Aorta (tissue), 5 donors: ENCODE results near the gene GPATCH4. TPM values are rescaled to one million over a fixed set of nuclear protein-coding genes. Genes with fewer than 3 reads are reported as not detected.
A peak's percentile ranks its signal among the peaks of the same experiment; 100 is the strongest.
"Not testable (repeated sequence)": the region's sequence is repeated elsewhere in the genome, so short reads cannot be mapped to it uniquely, and the experiment has no call there.

Experiments
- ATAC-seq: fragments of 200-7000 bp; cut with Tn5 transposase; one replicate; pipeline ENCODE4 v1.9.1; 2022; ENCODE audit warnings: moderate library complexity; ENCODE audit not compliant: low FRiP score
- DNase-seq, 2 donors: peaks; one replicate each; pipeline ENCODE4 v3.0.0-alpha.2; 2020
- H3K27ac ChIP-seq, 2 donors: one replicate each; pipeline ENCODE4 v1.5.1; 2013; ENCODE audit warnings: low read length in 2 of 2, mild to moderate bottlenecking in 2 of 2, moderate library complexity in 2 of 2, control low read depth in 1 of 2, inconsistent platforms in 1 of 2, low read depth in 1 of 2
- H3K27me3 ChIP-seq, 2 donors: one replicate each; pipeline ENCODE4 v1.6.1; 2013; ENCODE audit warnings: control low read depth in 1 of 2, low read length in 1 of 2, mild to moderate bottlenecking in 1 of 2, moderate library complexity in 1 of 2; ENCODE audit not compliant: insufficient read depth in 2 of 2, control insufficient read depth in 1 of 2
- H3K36me3 ChIP-seq, 2 donors: one replicate each; pipeline ENCODE4 v1.6.1; 2013; ENCODE audit warnings: control low read depth in 1 of 2, low read length in 1 of 2, mild to moderate bottlenecking in 1 of 2; ENCODE audit not compliant: insufficient read depth in 2 of 2, control insufficient read depth in 1 of 2
- H3K4me1 ChIP-seq, 2 donors: one replicate each; pipeline ENCODE4 v1.6.1; 2013; ENCODE audit warnings: low read length in 2 of 2, control low read depth in 1 of 2, mild to moderate bottlenecking in 1 of 2, moderate library complexity in 1 of 2; ENCODE audit not compliant: insufficient read depth in 2 of 2, control insufficient read depth in 1 of 2
- H3K4me3 ChIP-seq, 2 donors: one replicate each; pipeline ENCODE4 v1.5.1; 2013; ENCODE audit warnings: low read length in 2 of 2, control low read depth in 1 of 2, mild to moderate bottlenecking in 1 of 2
- H3K9me3 ChIP-seq: one replicate; pipeline ENCODE4 v1.6.1; 2013; ENCODE audit warnings: mild to moderate bottlenecking, low read length; ENCODE audit not compliant: control insufficient read depth
- WGBS, 2 donors: extraction: QIAGEN DNeasy Blood & Tissue Kit; methylation state at CpG; one replicate each; pipeline ENCODE4 v1.1.7; 2013; 5-methylcytosine and 5-hydroxymethylcytosine counted together
- intact Hi-C, 2 donors: fragments of 100-400 bp; cut with DNase I; formaldehyde crosslinking; loops; one replicate each; pipeline versions ENCODE4 v1.14.2 to v1.15.0; 2022
- polyA plus RNA-seq, 2 donors: library from polyadenylated mRNA; stranded (reverse); fragments of 200-250 nt; gene quantifications; one replicate each; pipeline ENCODE4 v1.2.3, GENCODE V29; 2013
- total RNA-seq, 2 donors: library from RNA; stranded (reverse); fragmentation: NEBNext Ultra II Directional; extraction: Animal tissue kit (Norgen Biotek cat#: 25700); gene quantifications; one replicate each; pipeline ENCODE4 v1.2.1, GENCODE V29; 2021
- donor health status: healthy with polysubstance abuse.
- donor health status: Bipolar disorder and iron deficiency.
- donor health status: DM: no; HTN: no; CAD: no.
- donor health status: DM: no; HTN: no; CAD: no.
- donor health status: DM: yes; HTN: yes; CAD: no.

GPATCH4 gene
- total and polyA plus RNA-seq, 4 donors, result 12.2 to 24.0 (median 19.0) TPM

GRCh38 chr1:156553860-156554485, 47.3 kb downstream of the GPATCH4 start:
- DNase-seq (no peak), ATAC-seq (no peak)
- WGBS, 2 donors, result 90 to 93% methylated on average over 6 of the region's 6 CpGs
- H3K9me3 ChIP-seq, result no peaks in the 10 kb centered on the region
- no peak overlapping the region for H3K4me3 ChIP-seq
- no peak overlapping the region for H3K27ac ChIP-seq
- intact Hi-C loops, result no loop called here
- H3K36me3 ChIP-seq, result no peaks in the 10 kb centered on the region
- no peaks in the 10 kb centered on the region for H3K27me3 ChIP-seq
- no peaks in the 10 kb centered on the region for H3K4me1 ChIP-seq

- H3K4me1 ChIP-seq, H3K27ac ChIP-seq, H3K4me3 ChIP-seq, intact Hi-C loops, H3K9me3 ChIP-seq, H3K36me3 ChIP-seq, H3K27me3 ChIP-seq: not testable (repeated sequence)
- 95 to 100% methylated on average over 4 of the region's 4 CpGs for WGBS, 2 donors
- DNase-seq (peak in 1 of 2 donors; percentile 72), ATAC-seq (peak; percentile 39)
These were observed 48.3 kb downstream of the GPATCH4 start for GRCh38 chr1:156552937-156553336.

GRCh38 chr1:156552518-156552917, 48.8 kb downstream of the GPATCH4 start:
- no peak overlapping the region for H3K4me3 ChIP-seq
- intact Hi-C loops, result no loop called here
- H3K36me3 ChIP-seq, result no peaks in the 10 kb centered on the region
- no peak for DNase-seq
- no peak for ATAC-seq
- H3K27me3 ChIP-seq, result no peaks in the 10 kb centered on the region
- no peaks in the 10 kb centered on the region for H3K4me1 ChIP-seq
- H3K9me3 ChIP-seq, result no peaks in the 10 kb centered on the region
- no peak overlapping the region for H3K27ac ChIP-seq
- 76 to 77% methylated on average over 5 of the region's 5 CpGs for WGBS, 2 donors

GRCh38 chr1:156551869-156552268, 49.4 kb downstream of the GPATCH4 start:
- ATAC-seq (no peak), DNase-seq (peak in 1 of 2 donors; percentile 6)
- H3K9me3 ChIP-seq, result no peaks in the 10 kb centered on the region
- 96 to 97% methylated on average over 6 of the region's 6 CpGs for WGBS, 2 donors
- intact Hi-C loops, result no loop called here
- H3K4me3 ChIP-seq, result no peak overlapping the region
- H3K4me1 ChIP-seq, result no peaks in the 10 kb centered on the region
- H3K27ac ChIP-seq, result no peak overlapping the region
- no peaks in the 10 kb centered on the region for H3K36me3 ChIP-seq
- H3K27me3 ChIP-seq, result no peaks in the 10 kb centered on the region

- Histone ChIP-seq H3K27ac (no peak overlapping the region), H3K9me3 (no peaks in the 10 kb centered on the region), H3K27me3 (no peaks in the 10 kb centered on the region), H3K36me3 (no peaks in the 10 kb centered on the region), H3K4me3 (no peak overlapping the region), H3K4me1 (no peaks in the 10 kb centered on the region)
- intact Hi-C loops, result no loop called here
- no peak for DNase-seq
- no peak for ATAC-seq
- WGBS, 2 donors, result 93 to 94% methylated on average over 3 of the region's 3 CpGs
These were observed 50.1 kb downstream of the GPATCH4 start for GRCh38 chr1:156551066-156551643.

GRCh38 chr1:156550346-156550745, 50.9 kb downstream of the GPATCH4 start:
- H3K36me3 ChIP-seq, result no peaks in the 10 kb centered on the region
- WGBS, 2 donors, result 70 to 85% methylated on average over 5 of the region's 5 CpGs
- H3K27me3 ChIP-seq, result no peaks in the 10 kb centered on the region
- ATAC-seq, result no peak
- H3K9me3 ChIP-seq, result no peaks in the 10 kb centered on the region
- no peak overlapping the region for H3K4me3 ChIP-seq
- H3K27ac ChIP-seq, result no peak overlapping the region
- DNase-seq, result no peak
- no peaks in the 10 kb centered on the region for H3K4me1 ChIP-seq
- intact Hi-C loops, result no loop called here

- Histone ChIP-seq H3K4me3 (no peak overlapping the region), H3K4me1 (no peaks in the 10 kb centered on the region), H3K27ac (no peak overlapping the region), H3K9me3 (no peaks in the 10 kb centered on the region), H3K27me3 (no peaks in the 10 kb centered on the region), H3K36me3 (no peaks in the 10 kb centered on the region)
- WGBS, 2 donors, result 50 to 61% methylated on average over 1 of the region's 1 CpG
- ATAC-seq (no peak), DNase-seq (no peak)
- intact Hi-C loops, result no loop called here
These were observed 51.4 kb downstream of the GPATCH4 start for GRCh38 chr1:156549831-156550230.

GRCh38 chr1:156549390-156549789, 51.9 kb downstream of the GPATCH4 start:
- ATAC-seq (no peak), DNase-seq (no peak)
- Histone ChIP-seq H3K36me3 (no peaks in the 10 kb centered on the region), H3K4me3 (no peak overlapping the region), H3K4me1 (no peaks in the 10 kb centered on the region), H3K9me3 (no peaks in the 10 kb centered on the region), H3K27me3 (no peaks in the 10 kb centered on the region), H3K27ac (no peak overlapping the region)
- WGBS, 2 donors, result 84 to 85% methylated on average over 2 of the region's 2 CpGs
- intact Hi-C loops, result no loop called here

GRCh38 chr1:156547982-156548381, 53.3 kb downstream of the GPATCH4 start:
- intact Hi-C loops, result no loop called here
- H3K4me1 ChIP-seq, result no peaks in the 10 kb centered on the region
- WGBS, 2 donors, result 92 to 96% methylated on average over 9 of the region's 9 CpGs
- no peak overlapping the region for H3K4me3 ChIP-seq
- no peak for ATAC-seq
- H3K36me3 ChIP-seq, result no peaks in the 10 kb centered on the region
- no peak overlapping the region for H3K27ac ChIP-seq
- DNase-seq, result no peak
- H3K9me3 ChIP-seq, result no peaks in the 10 kb centered on the region
- no peaks in the 10 kb centered on the region for H3K27me3 ChIP-seq
